ENCODE results near the gene KBTBD2.

DNA sequence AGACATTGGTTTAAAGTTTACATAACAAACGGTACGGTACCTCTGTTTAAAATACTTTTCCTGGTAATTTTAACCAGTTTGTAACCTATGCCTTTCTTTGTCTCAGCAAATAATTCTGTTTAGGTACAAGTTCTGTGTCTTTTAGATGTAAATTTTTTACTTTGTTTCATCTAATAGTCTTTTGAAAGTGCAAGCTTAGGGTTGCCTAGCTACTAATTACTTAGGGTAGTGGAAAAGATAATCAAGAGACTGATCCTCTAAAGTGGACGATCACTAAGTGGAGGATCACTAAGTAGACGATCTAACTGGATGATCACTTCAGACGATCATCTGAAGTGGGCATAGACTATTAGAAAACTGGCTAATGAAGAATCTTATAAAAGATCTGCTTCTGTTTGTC is 49.6 kb upstream of the KBTBD2 start:
- TF ChIP-seq CTCF (IDR thresholded peaks at IDR 0.05) = no peak
- TF ChIP-seq POLR2A (IDR thresholded peaks at IDR 0.05) = no peak
